WTC11 (cell line): ENCODE measurements around the gene SVEP1. TPM values are rescaled to one million over a fixed set of nuclear protein-coding genes. Genes with fewer than 3 reads are reported as not detected.
A peak's percentile ranks its signal among the peaks of the same experiment; 100 is the strongest.

Experiments used
- ATAC-seq: fragments of 200-7000 bp; cut with Tn5 transposase; 2 replicates; pipeline ENCODE4 v1.10.0; 2021; ENCODE audit warnings: mild to moderate bottlenecking, moderate library complexity
- CTCF ChIA-PET: fragments of 300-600 bp; sonication (Branson Sonifier 250); formaldehyde crosslinking; loops from one replicate; lab custom pipeline; 2021; ENCODE audit warnings: antibody characterized with exemption; lab: Charles Lee
- POLR2A ChIA-PET: fragments of 350-600 bp; sonication (Branson Sonifier 250); formaldehyde crosslinking; loops from one replicate; lab custom pipeline; 2021; ENCODE audit warnings: antibody characterized with exemption; lab: Charles Lee
- DNase-seq: peaks from one replicate; pipeline ENCODE4 v3.0.0; 2021; ENCODE audit warnings: low spot score
- H3K27ac Mint-ChIP-seq: 2 replicates; pipeline ENCODE4 v1.8.0; 2021; ENCODE audit warnings: mixed read lengths
- H3K27me3 Mint-ChIP-seq: 2 replicates; pipeline ENCODE4 v1.8.0; 2021; ENCODE audit warnings: low read depth, mild to moderate bottlenecking, moderate library complexity, mixed read lengths
- H3K36me3 Mint-ChIP-seq: 2 replicates; pipeline ENCODE4 v1.8.0; 2021; ENCODE audit warnings: mixed read lengths
- H3K4me1 Mint-ChIP-seq: 2 replicates; pipeline ENCODE4 v1.8.0; 2022; ENCODE audit warnings: mixed read lengths
- H3K4me3 Mint-ChIP-seq: 2 replicates; pipeline ENCODE4 v1.8.0; 2021; ENCODE audit warnings: mild to moderate bottlenecking, moderate library complexity, mixed read lengths
- H3K9me3 Mint-ChIP-seq: 2 replicates; pipeline ENCODE4 v1.8.0; 2021; ENCODE audit warnings: mixed read lengths
- AFF4 ChIP-seq: sonication (generic); formaldehyde crosslinking; IDR thresholded peaks from 2 replicates; pipeline ENCODE4 v1.8.1; 2023; ENCODE audit warnings: mild to moderate bottlenecking, missing genetic modification reagents, borderline replicate concordance
- ATF3 ChIP-seq: sonication (generic); formaldehyde crosslinking; conservative IDR thresholded peaks from 2 replicates; pipeline ENCODE4 v1.8.1; 2022; ENCODE audit warnings: mild to moderate bottlenecking, missing genetic modification reagents
- E2F4 ChIP-seq: sonication (generic); formaldehyde crosslinking; IDR thresholded peaks from 2 replicates; pipeline ENCODE4 v1.8.1; 2022; ENCODE audit warnings: low read depth, mild to moderate bottlenecking, moderate library complexity, missing genetic modification reagents, borderline replicate concordance
- ELF4 ChIP-seq: sonication (generic); formaldehyde crosslinking; IDR thresholded peaks from 2 replicates; pipeline ENCODE4 v1.8.1; 2022; ENCODE audit warnings: low read depth, mild to moderate bottlenecking, moderate library complexity, missing genetic modification reagents
- FOXJ3 ChIP-seq: sonication (generic); formaldehyde crosslinking; IDR thresholded peaks from 2 replicates; pipeline ENCODE4 v1.9.0; 2021; ENCODE audit warnings: missing genetic modification reagents, mild to moderate bottlenecking, borderline replicate concordance
- GABPB1 ChIP-seq: sonication (generic); formaldehyde crosslinking; IDR thresholded peaks from 2 replicates; pipeline ENCODE4 v1.8.1; 2023; ENCODE audit warnings: mild to moderate bottlenecking, missing genetic modification reagents
- IRF1 ChIP-seq: sonication (generic); formaldehyde crosslinking; IDR thresholded peaks from 2 replicates; pipeline ENCODE4 v1.8.0; 2023; ENCODE audit warnings: missing genetic modification reagents
- KAT7 ChIP-seq: sonication (generic); formaldehyde crosslinking; IDR thresholded peaks from 2 replicates; pipeline ENCODE4 v1.8.1; 2023; ENCODE audit warnings: missing genetic modification reagents, mild to moderate bottlenecking, borderline replicate concordance
- OVOL2 ChIP-seq: fragments of 250-450 bp; sonication (Bioruptor Pico); IDR thresholded peaks from 2 replicates; pipeline ENCODE4 v1.9.0; 2021; ENCODE audit warnings: mild to moderate bottlenecking, borderline replicate concordance
- PRDM15 ChIP-seq: sonication (generic); formaldehyde crosslinking; IDR thresholded peaks from 2 replicates; pipeline ENCODE4 v1.8.0; 2022; ENCODE audit warnings: missing genetic modification reagents
- SMAD3 ChIP-seq: sonication (generic); formaldehyde crosslinking; IDR thresholded peaks from 2 replicates; pipeline ENCODE4 v1.8.0; 2022; ENCODE audit warnings: missing genetic modification reagents, mild to moderate bottlenecking, borderline replicate concordance
- SOX15 ChIP-seq: fragments of 250-450 bp; sonication (Bioruptor Pico); IDR thresholded peaks from 2 replicates; pipeline ENCODE4 v1.9.0; 2021; ENCODE audit warnings: mild to moderate bottlenecking
- SP1 ChIP-seq: sonication (generic); formaldehyde crosslinking; conservative IDR thresholded peaks from 2 replicates; pipeline ENCODE4 v1.8.1; 2022; ENCODE audit warnings: missing genetic modification reagents
- USF1 ChIP-seq: sonication (generic); formaldehyde crosslinking; IDR thresholded peaks from 2 replicates; pipeline ENCODE4 v1.8.0; 2022; ENCODE audit warnings: mild to moderate bottlenecking, missing genetic modification reagents
- ZMAT4 ChIP-seq: fragments of 250-450 bp; sonication (Bioruptor Pico); IDR thresholded peaks from 2 replicates; pipeline ENCODE4 v1.9.0; 2021; ENCODE audit warnings: mild to moderate bottlenecking
- ZNF232 ChIP-seq: sonication (generic); formaldehyde crosslinking; IDR thresholded peaks from 2 replicates; pipeline ENCODE4 v1.8.0; 2022; ENCODE audit warnings: mild to moderate bottlenecking, missing genetic modification reagents
- ZNF512 ChIP-seq: sonication (generic); formaldehyde crosslinking; IDR thresholded peaks from 2 replicates; pipeline ENCODE4 v1.8.1; 2022; ENCODE audit warnings: missing genetic modification reagents, borderline replicate concordance
- total RNA-seq: library from RNA; stranded (reverse); gene quantifications from 3 replicates; pipeline ENCODE4 v1.2.3, GENCODE V29; 2021

Gene SVEP1
- total RNA-seq, 1 experiment from 2014 or later: 0.74 TPM

- no peak for TF ChIP-seq E2F4
- no peak for TF ChIP-seq FOXJ3 (CRISPR knock-in tag)
These were observed 33.8 kb downstream of the SVEP1 start (continued) for GRCh38 chr9:110545705-110546104.

- CTCF ChIA-PET: no interaction called here
These were observed 35.9 kb downstream of the SVEP1 start for GRCh38 chr9:110543631-110544051.

GRCh38 chr9:110541950-110542349, 37.6 kb downstream of the SVEP1 start:
- Mint-ChIP-seq H3K36me3 (no peaks in the 10 kb centered on the region), H3K4me1 (no peaks in the 10 kb centered on the region), H3K27ac (no peak overlapping the region)
- POLR2A ChIA-PET: no interaction called here
- DNase-seq (no peak), ATAC-seq (no peak)
- no peak for TF ChIP-seq ATF3 (CRISPR knock-in tag)
- TF ChIP-seq PRDM15 (CRISPR knock-in tag): no peak
- no peak for TF ChIP-seq OVOL2 (CRISPR knock-in tag)
- no peak for TF ChIP-seq ZNF512
- TF ChIP-seq, all 79 proteins: peak for 0
- Mint-ChIP-seq H3K27me3 (no peaks in the 10 kb centered on the region), H3K4me3 (no peak overlapping the region), H3K9me3 (no peaks in the 10 kb centered on the region)
- CTCF ChIA-PET: no interaction called here

More at GRCh38 chr9:110543631-110544051, 35.9 kb downstream of the SVEP1 start:
- no peak overlapping the region for H3K27ac Mint-ChIP-seq
- DNase-seq (no peak), ATAC-seq (peak; percentile 84)
- no peaks in the 10 kb centered on the region for H3K36me3 Mint-ChIP-seq
- H3K4me3 Mint-ChIP-seq: no peak overlapping the region
- no peaks in the 10 kb centered on the region for H3K9me3 Mint-ChIP-seq
- no peaks in the 10 kb centered on the region for H3K4me1 Mint-ChIP-seq
- H3K27me3 Mint-ChIP-seq: no peaks in the 10 kb centered on the region
- POLR2A ChIA-PET: no interaction called here
- TF ChIP-seq IRF1: 0 out of 2 replicates have a peak, but pooled peaks have one; percentile 24
- no peak for TF ChIP-seq SOX15 (CRISPR knock-in tag)

- DNase-seq (no peak), ATAC-seq (no peak)
- H3K4me3 Mint-ChIP-seq: no peak overlapping the region
- peaks cover 4% of the 10 kb centered on the region; the same call in 1 of the 2 replicates for H3K36me3 Mint-ChIP-seq
- ChIA-PET POLR2A (no interaction called here), CTCF (no interaction called here)
- H3K9me3 Mint-ChIP-seq: peaks cover 14% of the 10 kb centered on the region
- no peaks in the 10 kb centered on the region for H3K27me3 Mint-ChIP-seq
- no peaks in the 10 kb centered on the region for H3K4me1 Mint-ChIP-seq
- H3K27ac Mint-ChIP-seq: no peak overlapping the region
- TF ChIP-seq AFF4 (no peak), KAT7 (no peak), ZMAT4 (CRISPR knock-in tag) (no peak), USF1 (CRISPR knock-in tag) (no peak), ELF4 (CRISPR knock-in tag) (no peak), ZNF232 (no peak), SP1 (CRISPR knock-in tag) (no peak), SMAD3 (no peak), GABPB1 (CRISPR knock-in tag) (no peak)
These were observed 40.9 kb downstream of the SVEP1 start for GRCh38 chr9:110538647-110539041.
